Rectal smooth muscle tissue (tissue), 1 donor: Measurements from ENCODE around the gene SCYGR5.
"Not testable (repeated sequence)": the region's sequence is repeated elsewhere in the genome, so short reads cannot be mapped to it uniquely, and the experiment has no call there.

Source experiments
- H3K27ac ChIP-seq: one replicate; pipeline ENCODE4 v1.7.0; 2013; ENCODE audit warnings: low read depth, low read length, inconsistent platforms
- H3K27me3 ChIP-seq: one replicate; pipeline ENCODE4 v1.7.0; 2013; ENCODE audit warnings: low read length; ENCODE audit not compliant: control insufficient read depth, insufficient read depth
- H3K36me3 ChIP-seq: one replicate; pipeline ENCODE4 v1.7.0; 2013; ENCODE audit warnings: low read length; ENCODE audit not compliant: control insufficient read depth, insufficient read depth
- H3K4me1 ChIP-seq: one replicate; pipeline ENCODE4 v1.7.0; 2013; ENCODE audit warnings: low read length; ENCODE audit not compliant: control insufficient read depth, insufficient read depth
- H3K4me3 ChIP-seq: one replicate; pipeline ENCODE4 v1.7.0; 2013; ENCODE audit warnings: low read length
- H3K9ac ChIP-seq: one replicate; pipeline ENCODE4 v1.7.0; 2013; ENCODE audit warnings: low read length

The SCYGR5 gene

DNA sequence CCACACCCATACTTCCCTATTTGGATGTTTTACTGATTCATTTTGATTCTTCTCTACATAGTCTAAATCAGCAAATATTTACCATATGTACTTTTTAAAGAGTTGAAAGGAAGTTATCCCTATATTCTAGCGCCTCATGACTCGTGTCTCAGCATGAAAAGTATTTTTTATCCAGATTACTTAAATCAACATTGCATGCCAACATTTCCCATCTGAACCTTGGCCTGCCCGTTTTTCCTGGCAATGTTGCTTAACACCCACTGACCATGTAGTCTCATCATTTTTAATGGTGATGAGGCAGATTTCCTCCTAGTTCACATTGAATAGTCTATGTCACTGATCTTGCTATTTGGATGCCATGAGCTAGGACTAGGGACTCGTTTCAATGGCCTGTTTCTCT lies 13.2 kb upstream of the SCYGR5 start:
- Histone ChIP-seq H3K4me3 (no peak overlapping the region), H3K27ac (no peak overlapping the region), H3K9ac (no peak overlapping the region)

GRCh38 chr2:227654426-227654825 lies 12.2 kb upstream of the SCYGR5 start:
- Histone ChIP-seq H3K27me3 (no peaks in the 10 kb centered on the region), H3K4me1 (no peaks in the 10 kb centered on the region), H3K4me3 (no peak overlapping the region), H3K9ac (no peak overlapping the region), H3K27ac (no peak overlapping the region), H3K36me3 (no peaks in the 10 kb centered on the region)

More for the DNA sequence above, 13.2 kb upstream of the SCYGR5 start:
- Histone ChIP-seq H3K36me3 (no peaks in the 10 kb centered on the region), H3K27me3 (no peaks in the 10 kb centered on the region), H3K4me1 (no peaks in the 10 kb centered on the region)

DNA sequence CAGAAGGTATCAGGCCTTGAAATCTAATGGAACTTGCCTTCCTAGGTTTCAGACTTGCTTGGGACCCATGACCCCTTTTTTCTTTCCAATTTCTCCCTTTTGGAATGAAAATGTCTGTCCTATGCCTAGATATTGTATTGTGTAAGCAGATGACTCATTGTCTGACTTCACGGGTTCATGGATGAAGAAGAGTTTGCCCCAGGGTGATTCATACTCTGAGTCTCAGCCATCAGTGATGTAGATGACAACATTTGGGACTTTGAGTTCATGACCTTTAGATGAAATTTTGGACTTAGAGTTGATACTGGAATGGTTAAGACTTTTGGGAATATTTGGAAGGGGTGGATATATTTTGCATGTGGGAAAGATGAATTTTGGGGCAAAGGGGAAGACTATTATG lies 11.2 kb upstream of the SCYGR5 start:
- Histone ChIP-seq H3K4me3 (no peak overlapping the region), H3K9ac (no peak overlapping the region), H3K27me3 (no peaks in the 10 kb centered on the region), H3K27ac (no peak overlapping the region), H3K36me3 (no peaks in the 10 kb centered on the region), H3K4me1 (no peaks in the 10 kb centered on the region)

DNA sequence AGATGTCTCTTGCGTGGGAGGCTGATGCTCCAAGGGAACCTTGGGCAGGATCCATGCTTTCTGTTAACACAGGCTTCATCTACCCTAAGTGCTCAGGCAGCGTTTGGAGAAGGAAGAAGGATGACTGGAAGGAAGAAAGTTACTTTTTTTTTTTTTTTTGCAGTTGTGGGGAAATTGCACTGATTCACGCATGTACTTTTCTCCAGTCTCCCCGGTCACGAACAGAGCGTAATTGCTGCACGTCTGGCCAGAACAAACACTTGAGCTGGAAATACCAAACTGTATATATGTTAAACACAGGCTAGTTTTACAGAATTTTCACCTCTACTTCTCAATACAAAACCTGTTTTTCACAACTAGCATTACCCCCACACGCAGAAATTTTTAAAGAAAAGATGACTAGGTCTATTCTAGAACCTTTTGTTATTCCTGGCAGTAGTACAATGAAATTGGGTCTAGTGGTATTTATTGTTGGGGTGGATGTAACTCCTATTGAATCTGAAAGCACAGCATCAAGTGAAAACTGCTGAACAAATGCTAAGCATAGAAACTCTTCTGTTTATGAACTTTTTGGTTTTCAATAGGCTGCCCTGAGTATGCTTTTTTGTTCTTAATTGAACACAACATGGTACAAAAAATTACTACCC lies 9.3 kb upstream of the SCYGR5 start:
- H3K4me1 ChIP-seq: no peaks in the 10 kb centered on the region
- H3K27ac ChIP-seq: no peak overlapping the region
- no peak overlapping the region for H3K4me3 ChIP-seq
- H3K36me3 ChIP-seq: no peaks in the 10 kb centered on the region
- no peak overlapping the region for H3K9ac ChIP-seq
- no peaks in the 10 kb centered on the region for H3K27me3 ChIP-seq

GRCh38 chr2:227661025-227661649 lies 5.5 kb upstream of the SCYGR5 start:
- Histone ChIP-seq H3K36me3 (no peaks in the 10 kb centered on the region), H3K4me1 (no peaks in the 10 kb centered on the region), H3K4me3 (no peak overlapping the region), H3K9ac (no peak overlapping the region), H3K27ac (no peak overlapping the region), H3K27me3 (no peaks in the 10 kb centered on the region)

- H3K27ac ChIP-seq: no peak overlapping the region
These were observed 4.8 kb upstream of the SCYGR5 start for GRCh38 chr2:227661827-227662226.

GRCh38 chr2:227665189-227665940 lies 1.2 kb upstream of the SCYGR5 start:
- Histone ChIP-seq H3K36me3 (no peaks in the 10 kb centered on the region), H3K27me3 (no peaks in the 10 kb centered on the region)

More at GRCh38 chr2:227661827-227662226, 4.8 kb upstream of the SCYGR5 start:
- Histone ChIP-seq H3K4me1 (no peaks in the 10 kb centered on the region), H3K27me3 (no peaks in the 10 kb centered on the region), H3K9ac (no peak overlapping the region), H3K4me3 (no peak overlapping the region), H3K36me3 (no peaks in the 10 kb centered on the region)

DNA sequence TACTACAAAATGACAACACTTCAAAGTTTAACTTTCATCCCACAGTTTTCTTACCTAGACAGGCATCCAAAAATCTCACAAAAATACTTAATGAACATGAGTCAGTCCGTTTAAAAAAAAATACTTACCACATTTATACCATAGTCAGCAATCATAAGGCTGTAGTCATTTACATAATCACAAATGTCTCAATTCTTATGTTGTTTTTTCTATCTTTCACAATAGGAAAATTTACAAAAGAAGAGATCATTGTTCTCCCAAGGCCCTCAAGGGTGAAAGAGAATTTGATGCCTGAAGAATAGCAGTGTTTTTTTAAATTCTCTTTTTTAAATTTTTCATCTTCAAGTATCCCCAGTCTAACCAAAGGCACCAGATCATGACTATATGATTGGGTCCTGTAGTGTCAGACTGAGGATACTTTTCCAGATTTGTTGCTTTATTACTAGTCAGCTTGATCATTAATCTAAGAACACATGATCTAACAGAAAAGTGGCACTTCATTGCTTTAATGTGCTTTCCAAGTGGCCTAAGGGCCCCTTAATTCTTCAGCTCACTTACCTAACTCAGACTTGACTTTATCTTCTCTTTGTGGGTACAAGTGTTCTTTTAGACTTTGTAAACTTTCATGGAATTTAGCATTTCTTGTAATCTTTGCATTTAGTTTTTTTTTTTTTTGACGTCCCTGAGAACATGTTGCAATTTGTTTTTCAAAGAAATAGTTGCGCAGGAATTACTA lies 4.7 kb downstream of the SCYGR5 start:
- H3K9ac ChIP-seq: no peak overlapping the region
- H3K4me3 ChIP-seq: no peak overlapping the region
- no peaks in the 10 kb centered on the region for H3K36me3 ChIP-seq
- H3K27ac ChIP-seq: no peak overlapping the region
- no peaks in the 10 kb centered on the region for H3K4me1 ChIP-seq
- no peaks in the 10 kb centered on the region for H3K27me3 ChIP-seq

More at GRCh38 chr2:227665189-227665940, 1.2 kb upstream of the SCYGR5 start:
- H3K4me1 ChIP-seq: no peaks in the 10 kb centered on the region
- no peak overlapping the region for H3K27ac ChIP-seq
- H3K4me3 ChIP-seq: no peak overlapping the region
- H3K9ac ChIP-seq: no peak overlapping the region

GRCh38 chr2:227673620-227674019 lies 7.0 kb downstream of the SCYGR5 start:
- H3K27ac ChIP-seq, H3K36me3 ChIP-seq, H3K4me1 ChIP-seq, H3K4me3 ChIP-seq, H3K9ac ChIP-seq, H3K27me3 ChIP-seq: not testable (repeated sequence)

DNA sequence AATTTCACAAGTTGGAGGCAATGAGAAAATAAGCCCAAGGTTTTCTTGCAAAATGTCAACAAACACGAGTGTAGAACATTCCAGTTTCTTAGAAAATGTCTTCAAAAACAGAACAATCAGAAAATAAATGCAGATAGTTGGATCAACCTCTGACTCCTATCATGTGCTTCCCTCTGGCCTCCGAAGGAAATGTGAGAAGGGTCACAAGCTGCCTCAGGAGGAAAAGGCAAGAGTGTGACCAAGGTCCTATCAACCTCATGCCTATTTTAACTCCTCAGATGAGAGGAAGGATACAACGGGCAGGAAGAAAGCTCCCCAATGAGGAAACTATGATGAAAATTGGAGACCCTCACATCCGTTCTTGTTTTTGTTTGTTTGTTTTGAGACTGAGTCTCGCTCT lies 7.9 kb downstream of the SCYGR5 start:
- no peak overlapping the region for H3K4me3 ChIP-seq
- no peaks in the 10 kb centered on the region for H3K36me3 ChIP-seq
- H3K4me1 ChIP-seq: no peaks in the 10 kb centered on the region
- H3K27ac ChIP-seq: no peak overlapping the region
- no peaks in the 10 kb centered on the region for H3K27me3 ChIP-seq
- H3K9ac ChIP-seq: no peak overlapping the region

GRCh38 chr2:227677928-227678327 lies 11.3 kb downstream of the SCYGR5 start:
- Histone ChIP-seq H3K27ac (no peak overlapping the region), H3K9ac (no peak overlapping the region), H3K4me3 (no peak overlapping the region), H3K36me3 (no peaks in the 10 kb centered on the region), H3K27me3 (no peaks in the 10 kb centered on the region), H3K4me1 (no peaks in the 10 kb centered on the region)

DNA sequence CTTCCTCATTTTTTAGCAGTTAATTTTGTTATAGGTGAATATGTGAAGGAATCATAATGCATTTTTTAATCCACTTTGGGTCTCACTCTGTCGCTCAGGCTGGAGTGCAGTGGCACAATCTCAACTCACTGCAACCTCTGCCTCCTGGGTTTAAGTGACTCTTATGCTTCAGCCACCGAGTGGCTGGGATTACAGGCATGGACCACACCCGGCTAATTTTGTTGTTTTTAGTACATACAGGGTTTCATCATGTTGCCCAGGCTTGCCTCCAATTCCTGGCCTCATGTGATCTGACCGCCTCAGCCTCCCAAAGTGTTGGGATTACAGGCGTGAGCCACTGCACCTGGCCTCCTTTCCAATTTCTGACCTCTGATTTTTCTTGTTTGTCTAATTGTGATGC lies 17.7 kb downstream of the SCYGR5 start:
- Histone ChIP-seq H3K36me3 (no peaks in the 10 kb centered on the region), H3K4me1 (no peaks in the 10 kb centered on the region), H3K9ac (no peak overlapping the region), H3K27me3 (no peaks in the 10 kb centered on the region), H3K4me3 (no peak overlapping the region), H3K27ac (no peak overlapping the region)
